GM12878 (cell line): ENCODE measurements around the gene COMMD6. TPM values are rescaled to one million over a fixed set of nuclear protein-coding genes. Genes with fewer than 3 reads are reported as not detected.

Experiments used
- BACH1 ChIP-seq: fragments of 450-650 bp; IDR thresholded peaks from 2 replicates; pipeline ENCODE4 v1.6.1; 2017; ENCODE audit warnings: mild to moderate bottlenecking, borderline replicate concordance
- BCL11A ChIP-seq: IDR thresholded peaks from 2 replicates; pipeline ENCODE4 v1.6.1; 2011; ENCODE audit warnings: low read depth, low read length
- BMI1 ChIP-seq: fragments of 450-650 bp; IDR thresholded peaks from 2 replicates; pipeline ENCODE4 v1.6.1; 2016; ENCODE audit warnings: mild to moderate bottlenecking, moderate library complexity, borderline replicate concordance
- CREM ChIP-seq: IDR thresholded peaks from 2 replicates; pipeline ENCODE4 v1.6.1; 2014; ENCODE audit warnings: antibody characterized with exemption, low read depth
- CTCF ChIP-seq, 3 experiments: IDR thresholded peaks in 2 of 3; conservative IDR thresholded peaks in 1 of 3; 2 replicates each; pipeline ENCODE4 v1.5.1; 2011; ENCODE audit warnings: low read depth in 3 of 3, low read length in 3 of 3, mild to moderate bottlenecking in 3 of 3, control low read depth in 2 of 3, moderate library complexity in 2 of 3, inconsistent platforms in 1 of 3, mixed read lengths in 1 of 3; ENCODE audit not compliant: control insufficient read depth in 2 of 3, insufficient read depth in 1 of 3; ENCODE audit errors: extremely low read depth in 1 of 3
- FOXM1 ChIP-seq: IDR thresholded peaks from 2 replicates; pipeline ENCODE4 v1.6.1; 2012; ENCODE audit warnings: low read depth, mild to moderate bottlenecking, inconsistent platforms, low read length, moderate library complexity
- HCFC1 ChIP-seq: fragments of 150-350 bp; IDR thresholded peaks from 2 replicates; pipeline ENCODE4 v1.6.1; 2014; ENCODE audit warnings: low read length
- IKZF1 ChIP-seq: fragments of 450-650 bp; conservative IDR thresholded peaks from 2 replicates; pipeline ENCODE4 v1.6.1; 2017; ENCODE audit warnings: antibody characterized with exemption, mild to moderate bottlenecking
- JUNB ChIP-seq: IDR thresholded peaks from 2 replicates; pipeline ENCODE4 v1.6.1; 2016; ENCODE audit warnings: antibody characterized with exemption, mild to moderate bottlenecking
- KDM1A ChIP-seq: fragments of 200-600 bp; sonication (generic); IDR thresholded peaks from 2 replicates; pipeline ENCODE4 v1.6.1; 2016; ENCODE audit warnings: borderline replicate concordance
- NRF1 ChIP-seq: conservative IDR thresholded peaks from 2 replicates; pipeline ENCODE4 v1.6.1; 2011; ENCODE audit warnings: mild to moderate bottlenecking, low read depth, low read length, improper control_type of control experiment
- RELB ChIP-seq: fragments of 450-650 bp; IDR thresholded peaks from 2 replicates; pipeline ENCODE4 v1.6.1; 2017; ENCODE audit warnings: low read depth, mild to moderate bottlenecking, moderate library complexity
- SKIL ChIP-seq: fragments of 450-650 bp; IDR thresholded peaks from 2 replicates; pipeline ENCODE4 v1.6.1; 2017; ENCODE audit warnings: mild to moderate bottlenecking, low read depth, inconsistent platforms; ENCODE audit not compliant: poor library complexity, severe bottlenecking
- SREBF2 ChIP-seq: IDR thresholded peaks from 2 replicates; pipeline ENCODE4 v1.6.1; 2012; ENCODE audit warnings: mild to moderate bottlenecking, low read length
- SUPT20H ChIP-seq: IDR thresholded peaks from 2 replicates; pipeline ENCODE4 v1.6.1; 2011; ENCODE audit warnings: low read depth, mild to moderate bottlenecking, low read length, moderate library complexity, borderline replicate concordance; ENCODE audit not compliant: control insufficient read depth
- TARDBP ChIP-seq: IDR thresholded peaks from 2 replicates; pipeline ENCODE4 v1.6.1; 2016; ENCODE audit warnings: borderline replicate concordance
- ZBED1 ChIP-seq: IDR thresholded peaks from 2 replicates; pipeline ENCODE4 v1.6.1; 2016; ENCODE audit warnings: borderline replicate concordance
- ZBTB4 ChIP-seq: fragments of 450-650 bp; formaldehyde crosslinking; IDR thresholded peaks from 2 replicates; pipeline ENCODE4 v1.4.0; 2022; ENCODE audit warnings: mild to moderate bottlenecking, moderate library complexity
- ZNF217 ChIP-seq: fragments of 450-650 bp; IDR thresholded peaks from 2 replicates; pipeline ENCODE4 v1.6.1; 2017; ENCODE audit warnings: antibody characterized with exemption, mild to moderate bottlenecking
- ZNF24 ChIP-seq: fragments of 450-650 bp; IDR thresholded peaks from 2 replicates; pipeline ENCODE4 v1.6.1; 2017; ENCODE audit warnings: antibody characterized with exemption, mild to moderate bottlenecking
- polyA plus RNA-seq, 11 experiments: library from polyadenylated mRNA; depleted of rRNA in 4 of 11; unstranded in 6 of 11; stranded (reverse) in 5 of 11; fragments of >200 nt; fragmentation: Nextera tagmentation in 4 of 11; fragmentation: Illumina TruSeq in 1 of 11; extraction: Ambion mirVana in 4 of 11; extraction: Trizol in 1 of 11; gene quantifications; 1 replicate in 1 of 11; 2 replicates in 10 of 11; pipeline versions ENCODE4 v1.2.1 to v1.2.3, GENCODE V29; 2011 to 2016; ENCODE audit warnings: inconsistent platforms in 2 of 11, missing spikeins in 2 of 11, low read depth in 1 of 11
- total RNA-seq, 4 experiments: library from RNA; depleted of rRNA in 3 of 4; stranded (reverse); fragments of >200 nt in 3 of 4; fragmentation: Illumina TruSeq in 1 of 4; extraction: Trizol in 1 of 4; gene quantifications; 2 replicates each; pipeline versions ENCODE4 v1.2.1 to v1.2.3, GENCODE V29; 2013 to 2021

The COMMD6 gene
- total and polyA plus RNA-seq, 10 of the 15 experiments (the other 5 are each of a cell fraction or from before 2014, with no cell fraction given), result 127 to 509 (median 247) TPM

GRCh38 chr13:75512253-75512652 is 25.4 kb downstream of the COMMD6 start (continued):
- TF ChIP-seq ZBTB4 (CRISPR knock-in tag), result no peak
- TF ChIP-seq FOXM1, result 0 out of 2 replicates have a peak, but pooled peaks have one; percentile 47
- peak; percentile 37; the same call in 1 of the 2 replicates for TF ChIP-seq CREM
- no peak for TF ChIP-seq ZNF217
- TF ChIP-seq TARDBP, result no peak
- TF ChIP-seq NRF1, result no peak
- no peak for TF ChIP-seq BMI1
- peak; percentile 68; the same call in 1 of the 2 replicates for TF ChIP-seq RELB
- no peak for TF ChIP-seq CTCF (IDR thresholded peaks at IDR 0.05 in 2 of 3, conservative IDR thresholded peaks at IDR 0.05 in 1 of 3; ENCODE audit: control insufficient read depth in 2 of 3, extremely low read depth in 1 of 3, insufficient read depth in 1 of 3, low read depth in 3 of 3, low read length in 3 of 3)
- no peak for TF ChIP-seq ZNF24
- TF ChIP-seq IKZF1, result peak; percentile 69
- no peak for TF ChIP-seq ZBED1
- no peak for TF ChIP-seq KDM1A
- TF ChIP-seq SREBF2, result no peak
- TF ChIP-seq JUNB, result 0 out of 2 replicates have a peak, but pooled peaks have one; percentile 15
- TF ChIP-seq BACH1, result no peak
- 0 out of 2 replicates have a peak, but pooled peaks have one; percentile 35 for TF ChIP-seq BCL11A
- peak; percentile 79 for TF ChIP-seq SKIL
- TF ChIP-seq SUPT20H, result no peak
- no peak for TF ChIP-seq HCFC1
